GM12878 (cell line): Measurements from ENCODE around the gene IGSF22. TPM values are rescaled to one million over a fixed set of nuclear protein-coding genes. Genes with fewer than 3 reads are reported as not detected.

Experiments
- ATAC-seq: fragments of 200-7000 bp; cut with Tn5 transposase; 3 replicates; pipeline ENCODE4 v1.9.1; 2020; ENCODE audit warnings: mild to moderate bottlenecking, moderate library complexity
- BruUV-seq: library from RNA; stranded (reverse); fragments of 400-500 nt; replicated peaks from 2 replicates; lab custom pipeline; 2021; lab: Mats Ljungman, UMichigan
- CTCF ChIA-PET: fragments of 300-600 bp; sonication (Branson Sonifier 250); formaldehyde crosslinking; extraction: SDS; loops from one replicate; lab custom pipeline; 2021; ENCODE audit warnings: inconsistent platforms; lab: Yijun Ruan, JAX
- POLR2A ChIA-PET: fragments of 350-600 bp; formaldehyde crosslinking; extraction: SDS; loops from one replicate; lab custom pipeline; 2021; ENCODE audit warnings: inconsistent platforms; lab: Charles Lee
- RAD21 ChIA-PET: fragments of 300-600 bp; sonication (Branson Sonifier 250); formaldehyde crosslinking; loops from one replicate; lab custom pipeline; 2023; ENCODE audit warnings: antibody characterized with exemption; ENCODE audit not compliant: unreplicated experiment; lab: Charles Lee
- SMC1A ChIA-PET: fragments of 300-600 bp; sonication (Branson Sonifier 250); formaldehyde crosslinking; loops from one replicate; lab custom pipeline; 2023; ENCODE audit not compliant: unreplicated experiment, uncharacterized antibody; lab: Charles Lee
- DNase-seq: peaks from one replicate; pipeline ENCODE4 v3.0.0-alpha.2; 2011; ENCODE audit warnings: low read depth, low spot score
- FAIRE-seq: peaks from 3 replicates; lab custom pipeline; 2011; peaks lifted over from hg19 to GRCh38; lab: Jason Lieb, UNC
- H2AFZ ChIP-seq: 2 replicates; pipeline ENCODE4 v1.6.0; 2011; ENCODE audit warnings: low read depth, low read length, control low read depth; ENCODE audit not compliant: control insufficient read depth
- H3K27ac ChIP-seq: 2 replicates; pipeline ENCODE4 v1.5.1; 2011; ENCODE audit warnings: control low read depth; ENCODE audit not compliant: control insufficient read depth, insufficient read depth
- H3K27me3 ChIP-seq, 2 experiments: replicated peaks in 1 of 2; 2 replicates each; pipeline versions ENCODE4 v1.6.0 to v1.6.1; 2011; ENCODE audit warnings: low read length in 1 of 2; ENCODE audit not compliant: control insufficient read depth in 2 of 2, insufficient read depth in 2 of 2
- H3K36me3 ChIP-seq, 2 experiments: 2 replicates each; pipeline ENCODE4 v1.5.1; 2011; ENCODE audit warnings: low read length in 1 of 2; ENCODE audit not compliant: control insufficient read depth in 2 of 2, insufficient read depth in 2 of 2
- H3K4me1 ChIP-seq: 2 replicates; pipeline ENCODE4 v1.6.1; 2011; ENCODE audit warnings: mild to moderate bottlenecking, low read length, moderate library complexity, mixed read lengths; ENCODE audit not compliant: control insufficient read depth, insufficient read depth
- H3K4me2 ChIP-seq: 2 replicates; pipeline ENCODE4 v1.6.0; 2011; ENCODE audit warnings: control low read depth; ENCODE audit not compliant: control insufficient read depth, insufficient read depth
- H3K4me3 ChIP-seq: fragments of 200-600 bp; sonication (generic); 2 replicates; pipeline ENCODE4 v1.5.1; 2016
- H3K79me2 ChIP-seq: 2 replicates; pipeline ENCODE4 v1.6.0; 2011; ENCODE audit warnings: low read length; ENCODE audit not compliant: control insufficient read depth, insufficient read depth
- H3K9ac ChIP-seq: 2 replicates; pipeline ENCODE4 v1.8.0; 2011; ENCODE audit warnings: low read length, control low read depth, mixed read lengths; ENCODE audit not compliant: control insufficient read depth, insufficient read depth
- H3K9me3 ChIP-seq: replicated peaks from 3 replicates; pipeline ENCODE4 v1.5.1; 2011; ENCODE audit warnings: mild to moderate bottlenecking, low read length; ENCODE audit not compliant: control insufficient read depth, insufficient read depth
- H4K20me1 ChIP-seq: 2 replicates; pipeline ENCODE4 v1.6.0; 2011; ENCODE audit not compliant: control insufficient read depth, insufficient read depth
- CHD4 ChIP-seq: fragments of 200-600 bp; sonication (generic); IDR thresholded peaks from 2 replicates; pipeline ENCODE4 v1.6.1; 2016; ENCODE audit warnings: mild to moderate bottlenecking
- CTCF ChIP-seq, 3 experiments: IDR thresholded peaks in 2 of 3; conservative IDR thresholded peaks in 1 of 3; 2 replicates each; pipeline ENCODE4 v1.5.1; 2011; ENCODE audit warnings: low read depth in 3 of 3, low read length in 3 of 3, mild to moderate bottlenecking in 3 of 3, control low read depth in 2 of 3, moderate library complexity in 2 of 3, inconsistent platforms in 1 of 3, mixed read lengths in 1 of 3; ENCODE audit not compliant: control insufficient read depth in 2 of 3, insufficient read depth in 1 of 3; ENCODE audit errors: extremely low read depth in 1 of 3
- EP300 ChIP-seq, 2 experiments: fragments of 150-350 bp in 1 of 2; IDR thresholded peaks; 2 replicates each; pipeline ENCODE4 v1.6.1; 2011 to 2012; ENCODE audit warnings: low read depth in 2 of 2, low read length in 2 of 2, borderline replicate concordance in 1 of 2, improper control_type of control experiment in 1 of 2, inconsistent platforms in 1 of 2; ENCODE audit not compliant: control insufficient read depth in 1 of 2
- HDAC6 ChIP-seq: fragments of 200-600 bp; sonication (generic); IDR thresholded peaks from one replicate; pipeline ENCODE4 v1.8.0; 2017; ENCODE audit warnings: antibody characterized with exemption; ENCODE audit not compliant: unreplicated experiment
- NR2C1 ChIP-seq: fragments of 450-650 bp; IDR thresholded peaks from 2 replicates; pipeline ENCODE4 v1.6.1; 2017; ENCODE audit warnings: antibody characterized with exemption, mild to moderate bottlenecking, moderate library complexity
- NR2F1 ChIP-seq: fragments of 450-650 bp; conservative IDR thresholded peaks from 2 replicates; pipeline ENCODE4 v1.6.1; 2017; ENCODE audit warnings: mild to moderate bottlenecking
- PAX5 ChIP-seq: IDR thresholded peaks from 2 replicates; pipeline ENCODE4 v1.6.1; 2011; ENCODE audit warnings: low read depth, low read length, borderline replicate concordance
- RCOR1 ChIP-seq: conservative IDR thresholded peaks from 2 replicates; pipeline ENCODE4 v1.6.1; 2012; ENCODE audit warnings: low read depth, low read length, improper control_type of control experiment
- SMAD5 ChIP-seq: IDR thresholded peaks from 2 replicates; pipeline ENCODE4 v1.6.1; 2016; ENCODE audit warnings: antibody characterized with exemption, low read depth
- USF2 ChIP-seq: IDR thresholded peaks from 2 replicates; pipeline ENCODE4 v1.6.1; 2011; ENCODE audit warnings: low read depth, low read length, improper control_type of control experiment, borderline replicate concordance
- WGBS: methylation state at CpG from one replicate; pipeline ENCODE4 v1.1.6; 2016; ENCODE audit warnings: low lambda C conversion rate; ENCODE audit not compliant: insufficient replicate concordance, insufficient coverage; ENCODE audit errors: missing lambda C conversion rate; 5-methylcytosine and 5-hydroxymethylcytosine counted together
- in situ Hi-C: fragments of 300-500 bp; cut with MboI; formaldehyde crosslinking; loops from 9 replicates; pipeline ENCODE4 v1.14.3; 2018; ENCODE audit warnings: mixed read lengths
- intact Hi-C: fragments of 100-400 bp; cut with micrococcal nuclease; formaldehyde crosslinking; loops from one replicate; pipeline ENCODE4 v1.14.2; 2022; ENCODE audit not compliant: unreplicated experiment
- polyA plus RNA-seq, 11 experiments: library from polyadenylated mRNA; depleted of rRNA in 4 of 11; unstranded in 6 of 11; stranded (reverse) in 5 of 11; fragments of >200 nt; fragmentation: Nextera tagmentation in 4 of 11; fragmentation: Illumina TruSeq in 1 of 11; extraction: Ambion mirVana in 4 of 11; extraction: Trizol in 1 of 11; gene quantifications; 1 replicate in 1 of 11; 2 replicates in 10 of 11; pipeline versions ENCODE4 v1.2.1 to v1.2.3, GENCODE V29; 2011 to 2016; ENCODE audit warnings: inconsistent platforms in 2 of 11, missing spikeins in 2 of 11, low read depth in 1 of 11
- total RNA-seq, 4 experiments: library from RNA; depleted of rRNA in 3 of 4; stranded (reverse); fragments of >200 nt in 3 of 4; fragmentation: Illumina TruSeq in 1 of 4; extraction: Trizol in 1 of 4; gene quantifications; 2 replicates each; pipeline versions ENCODE4 v1.2.1 to v1.2.3, GENCODE V29; 2013 to 2021
- TF ChIP-seq, protein P1 (sequence below): fragments of 450-650 bp; formaldehyde crosslinking; IDR thresholded peaks from 2 replicates; pipeline ENCODE4 v1.5.0; 2022; ENCODE audit warnings: mild to moderate bottlenecking, missing genetic modification characterization
- TF ChIP-seq, protein P2 (sequence below): fragments of 450-650 bp; IDR thresholded peaks from 2 replicates; pipeline ENCODE4 v1.6.1; 2018; ENCODE audit warnings: mild to moderate bottlenecking, low read depth, moderate library complexity; ENCODE audit not compliant: partially characterized antibody

The IGSF22 gene
- total and polyA plus RNA-seq, 10 of the 15 experiments (the other 5 are each of a cell fraction or from before 2014, with no cell fraction given): 0.02 to 0.18 TPM; not detected in 8

- peak overlapping the region; percentile 56 for H3K9ac ChIP-seq
- H3K4me1 ChIP-seq: peaks cover 9% of the 10 kb centered on the region
- H4K20me1 ChIP-seq: no peaks in the 10 kb centered on the region
- H3K36me3 ChIP-seq: no peaks in the 10 kb centered on the region
- 1% methylated on average over 32 of the region's 36 CpGs for WGBS
- in situ Hi-C loops (no loop called here), intact Hi-C loops (loop anchor here (2.0 to 10.0 kb wide), 3 partner anchors 41 to 477 kb away; partner anchors contain the start of gene SAA2)
- H3K27ac ChIP-seq: no peak overlapping the region
- peak overlapping the region; percentile 71 for H3K4me3 ChIP-seq
- ChIA-PET POLR2A (interaction anchor here (1.0 to 1.3 kb wide), 3 partner anchors 10 to 182 kb away, joined by 3 to 4 read pairs (median 4); no protein-coding TSS in a partner anchor), RAD21 (interaction anchor here (0.8 to 4.0 kb wide), 24 partner anchors 9 to 478 kb away, joined by 3 to 40 read pairs (median 4); partner anchors contain the start of genes GTF2H1 and MRGPRX2), CTCF (interaction anchor here (0.6 to 8.0 kb wide), 54 partner anchors 9 to 614 kb away, joined by 3 to 131 read pairs (median 5); partner anchors contain the start of gene TSG101), SMC1A (interaction anchor here (0.6 to 4.4 kb wide), 27 partner anchors 9 to 606 kb away, joined by 3 to 44 read pairs (median 4); partner anchors contain the start of gene UEVLD)
- H3K4me2 ChIP-seq: peak overlapping the region; percentile 89
- H3K79me2 ChIP-seq: no peaks in the 10 kb centered on the region
- peak overlapping the region; percentile 76 for H2AFZ ChIP-seq
- DNase-seq (no peak), ATAC-seq (peak; percentile 91), FAIRE-seq (peak; percentile 90)
- no TSS peak for BruUV-seq
- H3K9me3 ChIP-seq: no peaks in the 10 kb centered on the region
- H3K27me3 ChIP-seq: no peaks in the 10 kb centered on the region; a peak in 3 of 4 replicates
- TF ChIP-seq CHD4: no peak
- no peak for TF ChIP-seq HDAC6
- TF ChIP-seq SMAD5: no peak
- 0 out of 2 replicates have a peak, but pooled peaks have one; percentile 14 for TF ChIP-seq NR2F1
- TF ChIP-seq, protein P1, sequence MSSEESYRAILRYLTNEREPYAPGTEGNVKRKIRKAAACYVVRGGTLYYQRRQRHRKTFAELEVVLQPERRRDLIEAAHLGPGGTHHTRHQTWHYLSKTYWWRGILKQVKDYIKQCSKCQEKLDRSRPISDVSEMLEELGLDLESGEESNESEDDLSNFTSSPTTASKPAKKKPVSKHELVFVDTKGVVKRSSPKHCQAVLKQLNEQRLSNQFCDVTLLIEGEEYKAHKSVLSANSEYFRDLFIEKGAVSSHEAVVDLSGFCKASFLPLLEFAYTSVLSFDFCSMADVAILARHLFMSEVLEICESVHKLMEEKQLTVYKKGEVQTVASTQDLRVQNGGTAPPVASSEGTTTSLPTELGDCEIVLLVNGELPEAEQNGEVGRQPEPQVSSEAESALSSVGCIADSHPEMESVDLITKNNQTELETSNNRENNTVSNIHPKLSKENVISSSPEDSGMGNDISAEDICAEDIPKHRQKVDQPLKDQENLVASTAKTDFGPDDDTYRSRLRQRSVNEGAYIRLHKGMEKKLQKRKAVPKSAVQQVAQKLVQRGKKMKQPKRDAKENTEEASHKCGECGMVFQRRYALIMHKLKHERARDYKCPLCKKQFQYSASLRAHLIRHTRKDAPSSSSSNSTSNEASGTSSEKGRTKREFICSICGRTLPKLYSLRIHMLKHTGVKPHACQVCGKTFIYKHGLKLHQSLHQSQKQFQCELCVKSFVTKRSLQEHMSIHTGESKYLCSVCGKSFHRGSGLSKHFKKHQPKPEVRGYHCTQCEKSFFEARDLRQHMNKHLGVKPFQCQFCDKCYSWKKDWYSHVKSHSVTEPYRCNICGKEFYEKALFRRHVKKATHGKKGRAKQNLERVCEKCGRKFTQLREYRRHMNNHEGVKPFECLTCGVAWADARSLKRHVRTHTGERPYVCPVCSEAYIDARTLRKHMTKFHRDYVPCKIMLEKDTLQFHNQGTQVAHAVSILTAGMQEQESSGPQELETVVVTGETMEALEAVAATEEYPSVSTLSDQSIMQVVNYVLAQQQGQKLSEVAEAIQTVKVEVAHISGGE (CRISPR knock-in tag): no peak
- no peak for TF ChIP-seq RCOR1
- TF ChIP-seq PAX5: no peak
- TF ChIP-seq, protein P2, sequence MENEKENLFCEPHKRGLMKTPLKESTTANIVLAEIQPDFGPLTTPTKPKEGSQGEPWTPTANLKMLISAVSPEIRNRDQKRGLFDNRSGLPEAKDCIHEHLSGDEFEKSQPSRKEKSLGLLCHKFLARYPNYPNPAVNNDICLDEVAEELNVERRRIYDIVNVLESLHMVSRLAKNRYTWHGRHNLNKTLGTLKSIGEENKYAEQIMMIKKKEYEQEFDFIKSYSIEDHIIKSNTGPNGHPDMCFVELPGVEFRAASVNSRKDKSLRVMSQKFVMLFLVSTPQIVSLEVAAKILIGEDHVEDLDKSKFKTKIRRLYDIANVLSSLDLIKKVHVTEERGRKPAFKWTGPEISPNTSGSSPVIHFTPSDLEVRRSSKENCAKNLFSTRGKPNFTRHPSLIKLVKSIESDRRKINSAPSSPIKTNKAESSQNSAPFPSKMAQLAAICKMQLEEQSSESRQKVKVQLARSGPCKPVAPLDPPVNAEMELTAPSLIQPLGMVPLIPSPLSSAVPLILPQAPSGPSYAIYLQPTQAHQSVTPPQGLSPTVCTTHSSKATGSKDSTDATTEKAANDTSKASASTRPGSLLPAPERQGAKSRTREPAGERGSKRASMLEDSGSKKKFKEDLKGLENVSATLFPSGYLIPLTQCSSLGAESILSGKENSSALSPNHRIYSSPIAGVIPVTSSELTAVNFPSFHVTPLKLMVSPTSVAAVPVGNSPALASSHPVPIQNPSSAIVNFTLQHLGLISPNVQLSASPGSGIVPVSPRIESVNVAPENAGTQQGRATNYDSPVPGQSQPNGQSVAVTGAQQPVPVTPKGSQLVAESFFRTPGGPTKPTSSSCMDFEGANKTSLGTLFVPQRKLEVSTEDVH: no peak
- no peak for TF ChIP-seq EP300 (IDR thresholded peaks at IDR 0.05; ENCODE audit: borderline replicate concordance in 1 of 2, control insufficient read depth in 1 of 2, low read depth in 2 of 2, low read length in 2 of 2)
- no peak for TF ChIP-seq USF2
- TF ChIP-seq NR2C1: no peak
- peak; percentile 78 to 92 (median 87) for TF ChIP-seq CTCF (IDR thresholded peaks at IDR 0.05 in 2 of 3, conservative IDR thresholded peaks at IDR 0.05 in 1 of 3; ENCODE audit: control insufficient read depth in 2 of 3, extremely low read depth in 1 of 3, insufficient read depth in 1 of 3, low read depth in 3 of 3, low read length in 3 of 3)
Observed at GRCh38 chr11:18721561-18722292, 4.3 kb downstream of the IGSF22 start.
